ENCODE measurements around the gene PARD6G. TPM values are rescaled to one million over a fixed set of nuclear protein-coding genes. Genes with fewer than 3 reads are reported as not detected.

The PARD6G gene
- total and polyA plus RNA-seq, 8 donors: 0.42 to 2.2 (median 1.2) TPM

DNA sequence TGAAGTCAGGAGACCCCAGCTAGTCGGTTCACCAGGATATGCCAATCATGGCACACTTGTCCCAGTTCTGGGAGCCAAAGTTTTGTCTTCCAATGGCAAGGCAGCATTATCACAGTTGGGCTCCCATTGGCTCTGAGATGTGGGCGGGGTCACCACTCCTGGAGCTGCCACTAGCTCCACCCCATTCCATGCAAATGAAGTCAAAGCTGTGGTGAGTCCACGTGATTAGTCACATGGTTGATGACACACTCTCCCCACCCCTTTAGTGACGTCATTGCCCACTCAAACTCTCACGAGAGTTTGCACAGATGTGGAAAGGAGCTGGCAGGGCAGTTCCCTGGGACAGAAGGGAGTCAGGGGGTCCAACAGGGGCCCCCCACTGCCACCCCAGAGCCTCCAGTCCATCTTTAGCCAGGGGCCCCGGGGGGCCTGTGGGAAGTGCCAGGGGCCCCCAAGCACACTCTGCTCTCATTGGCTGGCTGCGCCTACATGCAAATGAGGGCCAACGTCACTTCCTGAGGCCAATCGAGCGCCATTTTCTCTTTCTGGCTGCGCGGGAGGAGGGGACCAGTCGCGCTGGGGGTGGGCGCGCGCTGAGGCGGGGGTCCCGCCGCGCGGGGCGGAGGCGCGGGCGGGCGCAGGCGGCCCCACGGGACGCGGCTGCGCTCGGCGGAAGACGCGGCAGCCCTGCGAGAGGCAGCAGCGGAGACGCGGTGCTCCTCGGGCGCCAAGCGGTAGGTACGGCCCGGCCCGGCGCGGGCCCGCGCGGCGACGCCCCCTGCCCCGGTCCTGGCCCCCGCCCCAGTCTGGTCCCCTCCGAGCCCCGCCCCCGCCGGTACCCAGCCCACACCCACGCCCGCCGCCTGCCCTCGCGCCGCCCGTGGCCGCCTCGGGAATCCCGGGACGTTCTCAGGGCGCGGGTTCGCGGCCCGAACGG, 138.3 kb downstream of the PARD6G start, which contains the start of gene ADNP2:
TSS of gene ADNP2 (plus strand) at position 524 of the 937 bp plus-strand sequence. CDS start 8,281 bp downstream, outside the sequence.
- H3K9me3 ChIP-seq: no peaks in the 10 kb centered on the region
- H3K4me3 ChIP-seq: peak within 1 kb of the TSS; percentile 37 to 64 (median 54)
- no peaks in the 10 kb centered on the region for H3K36me3 ChIP-seq
- DNase-seq (peak; percentile 72 to 91 (median 84)), FAIRE-seq (peak; percentile 47), ATAC-seq (peak; percentile 77 to 87 (median 86))
- peaks cover 0 to 15% (median 6%) of the 10 kb centered on the region in 3 donors for H3K4me1 ChIP-seq
- TF ChIP-seq, protein P1, sequence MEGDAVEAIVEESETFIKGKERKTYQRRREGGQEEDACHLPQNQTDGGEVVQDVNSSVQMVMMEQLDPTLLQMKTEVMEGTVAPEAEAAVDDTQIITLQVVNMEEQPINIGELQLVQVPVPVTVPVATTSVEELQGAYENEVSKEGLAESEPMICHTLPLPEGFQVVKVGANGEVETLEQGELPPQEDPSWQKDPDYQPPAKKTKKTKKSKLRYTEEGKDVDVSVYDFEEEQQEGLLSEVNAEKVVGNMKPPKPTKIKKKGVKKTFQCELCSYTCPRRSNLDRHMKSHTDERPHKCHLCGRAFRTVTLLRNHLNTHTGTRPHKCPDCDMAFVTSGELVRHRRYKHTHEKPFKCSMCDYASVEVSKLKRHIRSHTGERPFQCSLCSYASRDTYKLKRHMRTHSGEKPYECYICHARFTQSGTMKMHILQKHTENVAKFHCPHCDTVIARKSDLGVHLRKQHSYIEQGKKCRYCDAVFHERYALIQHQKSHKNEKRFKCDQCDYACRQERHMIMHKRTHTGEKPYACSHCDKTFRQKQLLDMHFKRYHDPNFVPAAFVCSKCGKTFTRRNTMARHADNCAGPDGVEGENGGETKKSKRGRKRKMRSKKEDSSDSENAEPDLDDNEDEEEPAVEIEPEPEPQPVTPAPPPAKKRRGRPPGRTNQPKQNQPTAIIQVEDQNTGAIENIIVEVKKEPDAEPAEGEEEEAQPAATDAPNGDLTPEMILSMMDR (IDR thresholded peaks at IDR 0.05): no peak
- H3K27ac ChIP-seq: peak within 1 kb of the TSS; percentile 84 to 90 (median 88)
- 3% methylated on average over 28 to 75 of the region's 76 CpGs for WGBS, 2 donors
- intact Hi-C loops (cut with DNase I): no loop called here
- H3K27me3 ChIP-seq: no peaks in the 10 kb centered on the region

DNA sequence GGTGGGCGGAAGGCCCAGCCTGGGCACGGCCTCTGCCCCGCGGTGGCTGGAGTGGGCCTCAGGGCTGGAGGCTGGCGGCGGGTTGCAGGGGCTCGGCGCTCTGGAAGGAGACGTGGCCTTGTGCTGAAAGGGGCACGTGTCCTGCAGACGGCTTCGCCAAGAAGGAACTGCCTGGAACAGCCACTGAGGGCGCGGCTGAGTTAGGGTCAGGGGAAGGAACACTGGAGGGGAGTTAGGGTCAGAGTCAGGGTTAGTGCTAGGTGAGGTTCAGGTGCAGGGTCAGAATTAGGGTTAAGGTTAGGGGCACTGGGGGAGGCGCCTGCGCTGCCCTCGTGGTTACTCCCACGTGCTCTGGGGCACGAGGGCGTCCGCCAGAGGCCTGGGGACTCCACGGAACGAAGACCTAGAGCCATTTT, 139.2 kb downstream of the PARD6G start:
- DNase-seq (peak in 4 of 6 donors; percentile 28 to 57 (median 52)), ATAC-seq (no peak), FAIRE-seq (no peak)
- H3K4me3 ChIP-seq: no peak overlapping the region
- intact Hi-C loops (cut with DNase I): no loop called here
- no peaks in the 10 kb centered on the region for H3K27me3 ChIP-seq
- no peaks in the 10 kb centered on the region for H3K36me3 ChIP-seq
- peaks cover 0 to 11% (median 3%) of the 10 kb centered on the region in 3 donors for H3K4me1 ChIP-seq
- TF ChIP-seq, protein P1 (IDR thresholded peaks at IDR 0.05): no peak
- WGBS, 2 donors: 92 to 96% methylated on average over 23 of the region's 23 CpGs
- H3K9me3 ChIP-seq: no peaks in the 10 kb centered on the region
- H3K27ac ChIP-seq: peak overlapping the region in 1 of 4 donors; percentile 88

DNA sequence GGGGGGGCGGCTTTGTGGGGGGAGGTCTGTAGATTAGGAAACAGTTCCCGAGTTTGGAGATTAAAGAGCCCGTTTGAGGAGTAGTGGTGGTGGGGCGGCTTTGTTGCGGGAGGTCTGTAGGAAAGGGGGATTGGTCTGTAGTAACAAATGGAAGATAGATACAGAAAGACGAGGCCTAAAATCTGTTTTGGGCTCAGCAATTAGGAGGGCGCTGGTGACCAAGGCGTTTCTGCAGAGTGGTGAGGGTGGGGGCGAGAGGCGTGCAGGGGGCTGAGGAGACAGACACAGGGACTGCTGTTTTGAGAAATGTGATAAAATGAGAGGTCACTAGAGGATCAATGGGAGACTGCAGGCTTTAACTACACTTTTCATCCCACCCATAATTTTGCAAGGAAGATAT, 139.9 kb downstream of the PARD6G start:
- intact Hi-C loops (cut with DNase I): no loop called here

More for the DNA sequence above, 139.9 kb downstream of the PARD6G start:
- Histone ChIP-seq H3K4me3 (no peak overlapping the region), H3K9me3 (no peaks in the 10 kb centered on the region), H3K27me3 (no peaks in the 10 kb centered on the region), H3K27ac (no peak overlapping the region), H3K4me1 (peaks cover 0 to 9% (median 0%) of the 10 kb centered on the region in 3 donors), H3K36me3 (no peaks in the 10 kb centered on the region)
- DNase-seq: no peak
- no peak for ATAC-seq
- TF ChIP-seq, protein P1 (IDR thresholded peaks at IDR 0.05): no peak
- no peak for FAIRE-seq
- WGBS, 2 donors: 67 to 71% methylated on average over 10 of the region's 10 CpGs

Other genes with a start within 250 kb of the PARD6G start
- gene RBFA, start 213.1 kb downstream of the PARD6G start, total RNA-seq: 10 to 100 TPM; 10.5 to 15.3 (median 11.2) TPM
- 10 to 100 TPM; 14.3 to 19.5 TPM for gene RBFA, start 213.1 kb downstream of the PARD6G start, polyA plus RNA-seq
- 1 to 10 TPM; 5.9 to 8.4 (median 7.0) TPM for gene ADNP2, start 138.3 kb downstream of the PARD6G start, total RNA-seq
- gene ADNP2, start 138.3 kb downstream of the PARD6G start, polyA plus RNA-seq: 1 to 10 TPM; 4.2 to 4.7 TPM

Data from pancreas (tissue), 10 donors.